ENCODE data around the gene CEP83. TPM values are rescaled to one million over a fixed set of nuclear protein-coding genes. Genes with fewer than 3 reads are reported as not detected.
"Not testable (repeated sequence)": the region's sequence is repeated elsewhere in the genome, so short reads cannot be mapped to it uniquely, and the experiment has no call there.

Gene CEP83
- total RNA-seq, 1 donor from 2014 or later, result 4.7 TPM

- peak in 1 of 2 donors; percentile 9 for DNase-seq (ENCODE audit: low read depth in 2 of 2)
Measured at GRCh38 chr12:94434171-94434570, 25.5 kb downstream of the CEP83 start.

- no peak for DNase-seq (ENCODE audit: low read depth in 2 of 2)
Measured at GRCh38 chr12:94433744-94434143, 25.9 kb downstream of the CEP83 start.

GRCh38 chr12:94430304-94430703 is 29.4 kb downstream of the CEP83 start:
- no peak for DNase-seq (ENCODE audit: low read depth in 2 of 2)

GRCh38 chr12:94429633-94430032 is 30.0 kb downstream of the CEP83 start:
- no peak for DNase-seq (ENCODE audit: low read depth in 2 of 2)

GRCh38 chr12:94429191-94429590 is 30.5 kb downstream of the CEP83 start:
- DNase-seq (ENCODE audit: low read depth in 2 of 2), result no peak

- DNase-seq (ENCODE audit: low read depth in 2 of 2), result peak in 1 of 2 donors; percentile 67
Measured at GRCh38 chr12:94427501-94428381, 31.9 kb downstream of the CEP83 start.

GRCh38 chr12:94426049-94426448 is 33.6 kb downstream of the CEP83 start:
- no peak for DNase-seq (ENCODE audit: low read depth in 2 of 2)

- DNase-seq (ENCODE audit: low read depth in 2 of 2), result peak in 1 of 2 donors; percentile 3
Measured at GRCh38 chr12:94424830-94425229, 34.8 kb downstream of the CEP83 start.

GRCh38 chr12:94421868-94422740 is 37.6 kb downstream of the CEP83 start:
- DNase-seq (ENCODE audit: low read depth in 2 of 2), result no peak

- no peak for DNase-seq (ENCODE audit: low read depth in 2 of 2)
Measured at GRCh38 chr12:94418517-94418916, 41.1 kb downstream of the CEP83 start.

- DNase-seq (ENCODE audit: low read depth in 2 of 2), result no peak
Measured at GRCh38 chr12:94416613-94417012, 43.1 kb downstream of the CEP83 start.

GRCh38 chr12:94415066-94415465 is 44.6 kb downstream of the CEP83 start:
- DNase-seq (ENCODE audit: low read depth in 2 of 2), result no peak

GRCh38 chr12:94405413-94406116 is 54.1 kb downstream of the CEP83 start:
- DNase-seq (ENCODE audit: low read depth in 2 of 2), result no peak

GRCh38 chr12:94404854-94405253 is 54.8 kb downstream of the CEP83 start:
- DNase-seq (ENCODE audit: low read depth in 2 of 2), result no peak

GRCh38 chr12:94401326-94401725 is 58.3 kb downstream of the CEP83 start:
- no peak for DNase-seq (ENCODE audit: low read depth in 2 of 2)

- DNase-seq (ENCODE audit: low read depth in 2 of 2), result not testable (repeated sequence)
Measured at GRCh38 chr12:94398685-94399084, 61.0 kb downstream of the CEP83 start.

- DNase-seq (ENCODE audit: low read depth in 2 of 2), result no peak
Measured at GRCh38 chr12:94397401-94397800, 62.3 kb downstream of the CEP83 start.

GRCh38 chr12:94396014-94396413 is 63.7 kb downstream of the CEP83 start:
- DNase-seq (ENCODE audit: low read depth in 2 of 2), result not testable (repeated sequence)

GRCh38 chr12:94390130-94390485 is 69.6 kb downstream of the CEP83 start:
- no peak for DNase-seq (ENCODE audit: low read depth in 2 of 2)

GRCh38 chr12:94389482-94390129 is 70.1 kb downstream of the CEP83 start:
- DNase-seq (ENCODE audit: low read depth in 2 of 2), result not testable (repeated sequence)

- DNase-seq (ENCODE audit: low read depth in 2 of 2), result no peak
Measured at GRCh38 chr12:94386422-94386821, 73.2 kb downstream of the CEP83 start.

Data from dermis microvascular lymphatic vessel endothelial cell (primary cell).